Mucosa of descending colon (tissue), 3 donors: ENCODE results near the gene DTX1. TPM values are rescaled to one million over a fixed set of nuclear protein-coding genes. Genes with fewer than 3 reads are reported as not detected.

Experiments used
- ATAC-seq: fragments of 200-7000 bp; cut with Tn5 transposase; one replicate; pipeline ENCODE4 v1.9.1; 2020; ENCODE audit warnings: mild to moderate bottlenecking, moderate library complexity
- DNase-seq, 3 donors: peaks; one replicate each; pipeline ENCODE4 v3.0.0-alpha.2; 2020
- H3K36me3 ChIP-seq: fragments of 200-600 bp; one replicate; pipeline ENCODE4 v1.8.0; 2021; ENCODE audit warnings: low read depth, mild to moderate bottlenecking
- H3K4me1 ChIP-seq: fragments of 200-600 bp; one replicate; pipeline ENCODE4 v1.8.0; 2021; ENCODE audit warnings: low read depth, mild to moderate bottlenecking
- H3K4me3 ChIP-seq: fragments of 200-600 bp; one replicate; pipeline ENCODE4 v1.8.0; 2021; ENCODE audit warnings: mild to moderate bottlenecking
- H3K9me3 ChIP-seq: fragments of 200-600 bp; one replicate; pipeline ENCODE4 v1.8.0; 2021; ENCODE audit warnings: mild to moderate bottlenecking
- CTCF ChIP-seq: fragments of 200-600 bp; IDR thresholded peaks from one replicate; pipeline ENCODE4 v1.8.0; 2022; ENCODE audit warnings: antibody characterized with exemption, mild to moderate bottlenecking
- intact Hi-C, 2 donors: fragments of 100-400 bp; cut with DNase I in 1 of 2; cut with micrococcal nuclease in 1 of 2; formaldehyde crosslinking; loops; one replicate each; pipeline versions ENCODE4 v1.11.0 to v1.11.1; 2022; cut with DNase I, micrococcal nuclease
- total RNA-seq, 3 donors: library from RNA; stranded (reverse); fragmentation: NEBNext Ultra II Directional in 2 of 3; extraction: Animal tissue kit (Norgen Biotek cat#: 25700) in 2 of 3; gene quantifications; one replicate each; pipeline versions ENCODE4 v1.2.1 to v1.2.4, GENCODE V29; 2021 to 2023
- donor health status: DM: no; HTN: no; CAD: no; lungs with moderate emphysema.
- donor health status: DM: no; HTN: no; CAD: no.
- donor health status: DM: no; HTN: yes; CAD: no.

Gene DTX1
- total RNA-seq, 3 donors from 2014 or later: 0.67 to 5.9 (median 1.6) TPM

- TF ChIP-seq CTCF: no peak
- H3K9me3 ChIP-seq: no peaks in the 10 kb centered on the region
- DNase-seq: no peak
- ATAC-seq: no peak
- H3K4me1 ChIP-seq: peaks cover 4% of the 10 kb centered on the region
- H3K4me3 ChIP-seq: no peak overlapping the region
- intact Hi-C loops: no loop called here
- no peaks in the 10 kb centered on the region for H3K36me3 ChIP-seq
Observed at GRCh38 chr12:113089839-113090238, 33.3 kb downstream of the DTX1 start.

- H3K4me1 ChIP-seq: peaks cover 4% of the 10 kb centered on the region
- no peaks in the 10 kb centered on the region for H3K36me3 ChIP-seq
- DNase-seq (no peak), ATAC-seq (no peak)
- intact Hi-C loops: no loop called here
- no peak for TF ChIP-seq CTCF
- no peaks in the 10 kb centered on the region for H3K9me3 ChIP-seq
- no peak overlapping the region for H3K4me3 ChIP-seq
Observed at GRCh38 chr12:113090740-113091139, 34.2 kb downstream of the DTX1 start.

GRCh38 chr12:113091506-113091905, 35.0 kb downstream of the DTX1 start:
- no peaks in the 10 kb centered on the region for H3K36me3 ChIP-seq
- H3K4me3 ChIP-seq: no peak overlapping the region
- DNase-seq (no peak), ATAC-seq (no peak)
- no peaks in the 10 kb centered on the region for H3K9me3 ChIP-seq
- TF ChIP-seq CTCF: no peak
- peaks cover 4% of the 10 kb centered on the region for H3K4me1 ChIP-seq
- intact Hi-C loops: no loop called here

GRCh38 chr12:113092607-113093408, 36.3 kb downstream of the DTX1 start:
- no peaks in the 10 kb centered on the region for H3K36me3 ChIP-seq
- H3K4me1 ChIP-seq: peaks cover 4% of the 10 kb centered on the region
- intact Hi-C loops: no loop called here
- DNase-seq: peak; percentile 81 to 84 (median 83)
- H3K4me3 ChIP-seq: no peak overlapping the region
- ATAC-seq: peak; percentile 87
- TF ChIP-seq CTCF: no peak
- H3K9me3 ChIP-seq: no peaks in the 10 kb centered on the region

- intact Hi-C loops: no loop called here
- no peak overlapping the region for H3K4me3 ChIP-seq
Observed at GRCh38 chr12:113093409-113094101, 37.0 kb downstream of the DTX1 start.

More at GRCh38 chr12:113093409-113094101, 37.0 kb downstream of the DTX1 start:
- DNase-seq (no peak), ATAC-seq (no peak)
- no peak for TF ChIP-seq CTCF
- Histone ChIP-seq H3K4me1 (peaks cover 4% of the 10 kb centered on the region), H3K36me3 (no peaks in the 10 kb centered on the region), H3K9me3 (no peaks in the 10 kb centered on the region)
